H1 (cell line): ENCODE data around the gene CREB1. TPM values are rescaled to one million over a fixed set of nuclear protein-coding genes. Genes with fewer than 3 reads are reported as not detected.

Source experiments
- BACH1 ChIP-seq: IDR thresholded peaks from 2 replicates; pipeline ENCODE4 v1.6.1; 2012; ENCODE audit warnings: low read length, improper control_type of control experiment
- BRCA1 ChIP-seq: IDR thresholded peaks from 2 replicates; pipeline ENCODE4 v1.6.1; 2012; ENCODE audit warnings: low read depth, low read length, improper control_type of control experiment
- CREB1 ChIP-seq: IDR thresholded peaks from 2 replicates; pipeline ENCODE4 v1.6.1; 2012; ENCODE audit warnings: inconsistent platforms
- E2F6 ChIP-seq: IDR thresholded peaks from 2 replicates; pipeline ENCODE4 v1.6.1; 2012; ENCODE audit warnings: inconsistent platforms
- EGR1 ChIP-seq: IDR thresholded peaks from 2 replicates; pipeline ENCODE4 v1.6.1; 2011; ENCODE audit warnings: low read depth, low read length, borderline replicate concordance
- EP300 ChIP-seq, 2 experiments: IDR thresholded peaks; 1 replicate in 1 of 2; 2 replicates in 1 of 2; pipeline ENCODE4 v1.6.1; 2011 to 2012; ENCODE audit warnings: low read depth in 2 of 2, low read length in 2 of 2, mild to moderate bottlenecking in 2 of 2, borderline replicate concordance in 1 of 2, inconsistent platforms in 1 of 2, moderate library complexity in 1 of 2
- FOSL1 ChIP-seq: IDR thresholded peaks from 2 replicates; pipeline ENCODE4 v1.6.1; 2011; ENCODE audit warnings: mild to moderate bottlenecking, low read depth, low read length, moderate library complexity; ENCODE audit not compliant: insufficient read depth
- KDM1A ChIP-seq: fragments of 200-600, 300-600 bp; sonication (generic); IDR thresholded peaks from 2 replicates; pipeline ENCODE4 v1.7.1; 2016; ENCODE audit warnings: mild to moderate bottlenecking, low read length, borderline replicate concordance
- KDM4A ChIP-seq: IDR thresholded peaks from one replicate; pipeline ENCODE4 v1.7.1; 2012; ENCODE audit warnings: low read depth, mild to moderate bottlenecking, moderate library complexity, low read length, inconsistent platforms; ENCODE audit not compliant: severe bottlenecking
- NRF1 ChIP-seq: IDR thresholded peaks from 2 replicates; pipeline ENCODE4 v1.6.1; 2011; ENCODE audit warnings: mild to moderate bottlenecking, low read depth, low read length, improper control_type of control experiment
- POU5F1 ChIP-seq: IDR thresholded peaks from 2 replicates; pipeline ENCODE4 v1.6.1; 2011; ENCODE audit warnings: low read depth, mild to moderate bottlenecking, low read length, moderate library complexity
- RAD21 ChIP-seq, 2 experiments: IDR thresholded peaks in 1 of 2; conservative IDR thresholded peaks in 1 of 2; 2 replicates each; pipeline ENCODE4 v1.6.1; 2011; ENCODE audit warnings: low read depth in 2 of 2, low read length in 2 of 2, improper control_type of control experiment in 1 of 2, inconsistent platforms in 1 of 2, mild to moderate bottlenecking in 1 of 2, moderate library complexity in 1 of 2
- SIN3A ChIP-seq, 2 experiments: IDR thresholded peaks in 1 of 2; conservative IDR thresholded peaks in 1 of 2; 2 replicates each; pipeline ENCODE4 v1.6.1; 2011 to 2012; ENCODE audit warnings: low read length in 2 of 2, improper control_type of control experiment in 1 of 2, low read depth in 1 of 2, mild to moderate bottlenecking in 1 of 2
- SIRT6 ChIP-seq: IDR thresholded peaks from one replicate; pipeline ENCODE4 v1.7.1; 2012; ENCODE audit warnings: low read length, inconsistent platforms
- SP2 ChIP-seq: IDR thresholded peaks from 2 replicates; pipeline ENCODE4 v1.6.1; 2012; ENCODE audit warnings: mild to moderate bottlenecking, low read length, inconsistent platforms
- TAF7 ChIP-seq: optimal IDR thresholded peaks from 2 replicates; pipeline ENCODE3; 2011; ENCODE audit warnings: low read depth, mild to moderate bottlenecking, inconsistent platforms, low read length, moderate library complexity, borderline replicate concordance
- TBP ChIP-seq: IDR thresholded peaks from 2 replicates; pipeline ENCODE4 v1.6.1; 2011; ENCODE audit warnings: low read depth, low read length, improper control_type of control experiment
- polyA plus RNA-seq, 7 experiments: library from polyadenylated mRNA; depleted of rRNA in 3 of 7; stranded (reverse) in 5 of 7; unstranded in 2 of 7; fragments of >200 nt in 5 of 7; fragments of 200-250 nt in 2 of 7; gene quantifications; 1 replicate in 5 of 7; 2 replicates in 1 of 7; 4 replicates in 1 of 7; pipeline versions ENCODE4 v1.2.1 to v1.2.3, GENCODE V29; 2011 to 2013; ENCODE audit warnings: missing spikeins in 2 of 7, mixed read lengths in 2 of 7
- total RNA-seq: library from RNA; stranded (reverse); fragmentation: NEBNext Ultra II Directional; extraction: Animal tissue kit (Norgen Biotek cat#: 25700); gene quantifications from 2 replicates; pipeline ENCODE4 v1.2.1, GENCODE V29; 2021
- TF ChIP-seq, protein P1 (sequence below): IDR thresholded peaks from 2 replicates; pipeline ENCODE4 v1.6.1; 2012; ENCODE audit warnings: inconsistent platforms

The CREB1 gene
- total and polyA plus RNA-seq, 2 of the 8 experiments (the other 6 are each of a cell fraction or from before 2014, with no cell fraction given), result 46.3 to 99.0 TPM

GRCh38 chr2:207625014-207625907, 95.5 kb downstream of the CREB1 start, which contains the start of gene METTL21A (continued):
- TF ChIP-seq SIN3A (conservative IDR thresholded peaks at IDR 0.05 in 1 of 2, IDR thresholded peaks at IDR 0.05 in 1 of 2; ENCODE audit: low read depth in 1 of 2, low read length in 2 of 2) (peak; percentile 22 to 70; a peak in 3 of 4 replicates), KDM4A (peak; percentile 91), CREB1 (peak; percentile 74; the same call in 1 of the 2 replicates), TBP (0 out of 2 replicates have a peak, but pooled peaks have one; percentile 15), POU5F1 (no peak), NRF1 (no peak), SP2 (no peak), RAD21 (IDR thresholded peaks at IDR 0.05 in 1 of 2, conservative IDR thresholded peaks at IDR 0.05 in 1 of 2; ENCODE audit: low read depth in 2 of 2, low read length in 2 of 2) (0 out of 4 replicates have a peak, but pooled peaks have one; percentile 10 to 16), EGR1 (peak; percentile 91; the same call in 1 of the 2 replicates), TAF7 (peak; percentile 50), E2F6 (no peak; the same call in 1 of the 2 replicates), SIRT6 (no peak), FOSL1 (no peak), EP300 (IDR thresholded peaks at IDR 0.05; ENCODE audit: borderline replicate concordance in 1 of 2, low read depth in 2 of 2, low read length in 2 of 2) (peak in 1 of 2 experiments; percentile 13; a peak in 1 of 3 replicates), KDM1A (0 out of 2 replicates have a peak, but pooled peaks have one; percentile 6), BACH1 (0 out of 2 replicates have a peak, but pooled peaks have one; percentile 2), BRCA1 (no peak)
- TF ChIP-seq, protein P1, sequence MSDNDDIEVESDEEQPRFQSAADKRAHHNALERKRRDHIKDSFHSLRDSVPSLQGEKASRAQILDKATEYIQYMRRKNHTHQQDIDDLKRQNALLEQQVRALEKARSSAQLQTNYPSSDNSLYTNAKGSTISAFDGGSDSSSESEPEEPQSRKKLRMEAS, result peak; percentile 73; the same call in 1 of the 2 replicates
